PFSK-1 (cell line): ENCODE measurements around the gene SESN1.

Experiments
- FOXP2 ChIP-seq: optimal IDR thresholded peaks from 2 replicates; pipeline ENCODE3; 2011; ENCODE audit warnings: borderline replicate concordance, control low read depth, inconsistent platforms; ENCODE audit not compliant: insufficient read depth; ENCODE audit errors: extremely low read length, extremely low read depth
- POLR2AphosphoS5 ChIP-seq: IDR thresholded peaks from 2 replicates; pipeline ENCODE4 v1.6.1; 2012; ENCODE audit warnings: low read depth, mild to moderate bottlenecking, control low read depth, low read length, moderate library complexity
- TAF1 ChIP-seq: IDR thresholded peaks from 2 replicates; pipeline ENCODE4 v1.6.1; 2012; ENCODE audit warnings: low read length, control low read depth, borderline replicate concordance; ENCODE audit not compliant: insufficient read depth
- TF ChIP-seq, protein P1 (sequence below), 2 experiments: IDR thresholded peaks; 2 replicates each; pipeline versions ENCODE4 v1.6.1 to v1.8.0; 2011 to 2012; ENCODE audit warnings: low read depth in 2 of 2, low read length in 2 of 2, control low read depth in 1 of 2, inconsistent platforms in 1 of 2, mild to moderate bottlenecking in 1 of 2, moderate library complexity in 1 of 2; ENCODE audit not compliant: insufficient read depth in 1 of 2

DNA sequence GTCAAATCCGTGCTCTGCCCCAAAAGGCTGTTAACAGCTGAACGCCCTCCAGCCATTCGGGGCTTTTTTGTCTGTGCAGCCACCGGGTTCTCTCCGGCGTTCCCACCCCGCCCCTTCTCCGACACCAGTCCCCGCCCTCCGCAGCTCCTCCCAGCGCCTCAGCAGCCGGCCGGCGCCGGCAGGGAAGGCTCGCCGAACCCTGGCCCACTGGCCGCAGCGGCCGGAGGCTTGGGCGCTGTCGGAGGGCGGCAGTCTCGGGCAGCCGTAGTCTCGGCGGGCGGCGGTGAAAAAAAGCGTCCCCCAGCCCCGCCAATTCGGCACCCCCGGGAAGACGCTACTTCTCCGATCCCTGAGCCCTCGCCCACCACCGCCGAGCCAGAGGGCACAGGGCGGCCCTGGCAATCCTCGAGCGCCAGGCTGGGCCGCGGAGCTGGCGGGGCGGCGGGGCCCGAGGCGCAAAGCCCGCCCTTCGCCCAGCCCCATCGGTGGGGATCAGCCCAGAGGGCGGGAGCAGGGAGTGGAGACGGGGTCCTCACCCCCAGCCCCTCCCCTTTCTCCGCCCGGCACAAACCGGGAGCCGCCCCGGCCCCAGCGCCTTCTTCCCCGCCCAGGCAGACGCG, at the start of gene SESN1:
- TF ChIP-seq POLR2AphosphoS5 (peak; percentile 63), FOXP2 (peak; percentile 51), TAF1 (peak; percentile 67; the same call in 1 of the 2 replicates)
- TF ChIP-seq, protein P1, sequence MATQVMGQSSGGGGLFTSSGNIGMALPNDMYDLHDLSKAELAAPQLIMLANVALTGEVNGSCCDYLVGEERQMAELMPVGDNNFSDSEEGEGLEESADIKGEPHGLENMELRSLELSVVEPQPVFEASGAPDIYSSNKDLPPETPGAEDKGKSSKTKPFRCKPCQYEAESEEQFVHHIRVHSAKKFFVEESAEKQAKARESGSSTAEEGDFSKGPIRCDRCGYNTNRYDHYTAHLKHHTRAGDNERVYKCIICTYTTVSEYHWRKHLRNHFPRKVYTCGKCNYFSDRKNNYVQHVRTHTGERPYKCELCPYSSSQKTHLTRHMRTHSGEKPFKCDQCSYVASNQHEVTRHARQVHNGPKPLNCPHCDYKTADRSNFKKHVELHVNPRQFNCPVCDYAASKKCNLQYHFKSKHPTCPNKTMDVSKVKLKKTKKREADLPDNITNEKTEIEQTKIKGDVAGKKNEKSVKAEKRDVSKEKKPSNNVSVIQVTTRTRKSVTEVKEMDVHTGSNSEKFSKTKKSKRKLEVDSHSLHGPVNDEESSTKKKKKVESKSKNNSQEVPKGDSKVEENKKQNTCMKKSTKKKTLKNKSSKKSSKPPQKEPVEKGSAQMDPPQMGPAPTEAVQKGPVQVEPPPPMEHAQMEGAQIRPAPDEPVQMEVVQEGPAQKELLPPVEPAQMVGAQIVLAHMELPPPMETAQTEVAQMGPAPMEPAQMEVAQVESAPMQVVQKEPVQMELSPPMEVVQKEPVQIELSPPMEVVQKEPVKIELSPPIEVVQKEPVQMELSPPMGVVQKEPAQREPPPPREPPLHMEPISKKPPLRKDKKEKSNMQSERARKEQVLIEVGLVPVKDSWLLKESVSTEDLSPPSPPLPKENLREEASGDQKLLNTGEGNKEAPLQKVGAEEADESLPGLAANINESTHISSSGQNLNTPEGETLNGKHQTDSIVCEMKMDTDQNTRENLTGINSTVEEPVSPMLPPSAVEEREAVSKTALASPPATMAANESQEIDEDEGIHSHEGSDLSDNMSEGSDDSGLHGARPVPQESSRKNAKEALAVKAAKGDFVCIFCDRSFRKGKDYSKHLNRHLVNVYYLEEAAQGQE (IDR thresholded peaks at IDR 0.05; ENCODE audit: insufficient read depth in 1 of 2, low read depth in 2 of 2, low read length in 2 of 2): no peak
